A172 (cell line): ENCODE results near the gene CTNS. TPM values are rescaled to one million over a fixed set of nuclear protein-coding genes. Genes with fewer than 3 reads are reported as not detected.
"Not testable (repeated sequence)": the region's sequence is repeated elsewhere in the genome, so short reads cannot be mapped to it uniquely, and the experiment has no call there.

ENCODE experiments used
- DNase-seq: peaks from one replicate; pipeline ENCODE4 v3.0.0-alpha.2; 2015; ENCODE audit warnings: low spot score
- total RNA-seq: library from RNA; depleted of rRNA; stranded (reverse); fragments of >200 nt; shearing (Covaris generic); gene quantifications from 2 replicates; pipeline ENCODE4 v1.2.3, GENCODE V29; 2014

Gene CTNS
- total RNA-seq, 1 experiment from 2014 or later, result 37.8 TPM

DNA sequence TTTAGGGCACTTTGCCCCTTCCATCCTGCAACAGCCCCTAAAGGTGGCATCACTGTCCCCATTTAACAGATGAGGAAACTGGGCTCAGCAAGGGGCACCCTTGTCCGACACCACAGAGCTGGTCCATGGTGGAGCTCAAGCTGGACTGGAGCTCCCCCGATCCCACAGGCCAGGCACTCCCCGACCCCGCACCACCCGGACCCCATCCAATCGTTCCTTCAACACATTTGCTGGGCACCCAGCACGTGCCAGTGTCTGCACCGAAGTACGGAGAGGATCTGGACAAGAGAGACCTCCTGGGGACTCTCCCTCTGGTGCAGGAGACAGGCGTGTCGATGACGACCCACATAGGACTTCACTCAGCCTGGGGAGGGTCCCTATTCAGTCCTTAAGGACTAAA, 45.5 kb downstream of the CTNS start:
- no peak for DNase-seq

DNA sequence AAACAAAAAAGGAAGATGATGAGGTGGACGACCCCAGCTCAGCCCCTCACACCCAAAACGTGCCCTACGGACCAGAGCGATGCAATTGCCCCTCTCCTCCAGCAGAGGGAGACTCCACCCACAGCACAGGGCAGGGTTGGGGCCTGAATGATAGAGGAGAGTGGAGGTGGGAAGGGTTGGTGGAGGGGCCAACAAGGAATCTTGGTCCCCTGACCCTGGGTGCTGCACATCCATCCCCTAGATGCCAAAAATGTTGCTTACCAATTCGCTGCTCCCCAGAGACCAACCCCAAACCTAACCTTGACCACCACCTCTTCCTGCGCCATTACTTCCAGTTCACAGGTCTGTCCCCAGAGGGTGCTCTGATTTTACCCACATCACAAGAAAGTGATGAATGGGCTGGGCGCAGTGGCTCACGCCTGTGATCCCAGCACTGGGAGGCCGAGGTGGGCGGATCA, 46.5 kb downstream of the CTNS start:
- DNase-seq, result peak; percentile 37

DNA sequence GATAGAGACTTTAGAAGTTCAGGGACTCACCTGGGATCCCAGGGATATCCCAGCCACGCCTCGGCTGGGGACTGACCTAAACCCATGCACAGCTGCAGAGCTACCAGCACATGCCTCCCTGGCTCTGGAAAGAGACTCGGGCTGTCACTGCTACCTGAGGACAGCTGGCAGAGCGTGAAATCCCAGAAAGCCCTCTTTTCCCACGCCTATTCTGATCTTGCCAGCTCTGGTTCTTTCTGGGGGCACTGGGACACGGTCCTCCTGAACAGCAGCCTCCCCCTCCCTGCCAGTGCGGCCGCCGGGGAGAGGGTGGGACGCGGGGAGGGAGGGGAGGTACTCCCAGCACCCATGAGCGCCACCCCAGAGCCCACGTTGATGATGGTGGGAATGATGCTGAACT, 48.6 kb downstream of the CTNS start:
- DNase-seq, result no peak

DNA sequence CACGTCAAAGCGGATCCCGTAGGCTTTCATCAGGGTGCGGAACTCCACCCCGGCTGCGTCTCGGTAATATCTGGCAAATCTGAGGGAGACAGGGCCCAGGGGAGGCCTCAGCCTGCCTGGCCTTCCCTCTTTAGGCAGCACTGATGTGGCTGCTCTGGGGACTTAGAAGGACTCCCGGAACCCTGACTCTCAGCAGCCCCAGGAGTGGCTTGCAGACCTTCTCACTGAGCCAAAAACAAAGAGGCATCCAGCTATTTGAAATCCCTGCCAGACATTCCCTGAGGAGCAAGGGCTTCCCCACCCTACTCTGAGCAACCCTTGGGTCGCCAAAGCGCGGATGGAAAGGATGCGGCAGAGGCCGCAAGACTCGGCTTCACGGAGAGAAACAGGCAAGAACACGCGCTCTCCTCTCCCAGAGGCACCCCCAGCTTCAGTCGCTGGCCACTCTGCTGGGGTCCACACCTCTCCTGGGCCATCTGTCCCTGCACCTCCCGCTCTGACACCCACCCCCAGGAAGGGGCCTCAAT, 51.5 kb downstream of the CTNS start:
- no peak for DNase-seq

DNA sequence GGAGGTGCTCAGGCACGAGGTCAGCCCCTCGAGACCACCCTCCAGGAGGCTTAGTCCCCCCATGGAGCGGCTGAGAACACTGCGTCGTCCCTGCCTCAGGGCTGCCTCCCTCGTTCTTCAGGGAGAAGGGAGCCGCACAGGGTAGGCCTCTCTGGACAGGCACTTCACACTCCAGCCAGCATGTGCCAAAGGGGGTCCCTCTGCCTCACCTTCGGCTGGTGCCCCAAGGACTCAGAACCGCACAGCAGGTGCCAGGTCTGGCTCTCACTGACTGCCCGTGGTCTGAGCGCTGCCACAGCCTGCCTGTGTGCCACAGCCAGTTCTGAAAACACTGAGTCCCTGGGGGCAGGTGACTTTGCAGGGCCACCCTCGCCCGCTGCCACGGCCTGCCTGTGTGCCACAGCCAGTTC, 52.3 kb downstream of the CTNS start:
- DNase-seq, result no peak

DNA sequence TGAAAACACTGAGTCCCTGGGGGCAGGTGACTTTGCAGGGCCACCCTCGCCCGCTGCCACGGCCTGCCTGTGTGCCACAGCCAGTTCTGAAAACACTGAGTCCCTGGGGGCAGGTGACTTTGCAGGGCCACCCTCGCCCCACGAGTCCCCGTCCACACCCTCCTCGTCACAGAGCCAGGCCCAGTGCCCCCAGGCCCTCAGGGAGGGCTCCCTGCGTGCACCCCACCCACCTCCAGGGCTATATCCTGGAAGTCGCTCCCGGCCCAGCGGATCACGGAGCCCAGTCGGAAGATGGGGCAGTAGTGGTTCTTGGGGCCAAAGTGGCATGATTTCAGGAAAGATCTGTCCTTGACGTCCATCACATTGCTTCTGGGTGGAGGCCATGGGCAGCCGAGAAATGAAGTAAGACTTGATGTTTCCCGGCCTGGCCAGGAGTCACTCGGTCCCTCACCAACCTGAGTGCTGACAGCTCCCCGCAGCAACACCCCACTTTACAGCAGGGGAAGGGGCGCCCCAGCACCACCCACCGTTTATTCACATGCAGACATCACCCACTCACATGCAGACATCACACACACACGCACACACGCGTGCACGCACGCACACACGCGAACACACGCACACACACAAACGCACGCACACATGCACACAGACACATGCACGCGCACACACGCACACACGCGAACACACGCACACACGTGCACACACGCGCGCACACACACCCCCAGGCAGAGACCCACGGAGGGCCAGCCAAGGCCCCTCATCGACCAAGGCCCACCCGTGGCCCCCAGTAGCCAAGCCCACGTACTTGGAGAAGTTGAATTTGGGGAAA, 52.9 kb downstream of the CTNS start:
- DNase-seq, result no peak

DNA sequence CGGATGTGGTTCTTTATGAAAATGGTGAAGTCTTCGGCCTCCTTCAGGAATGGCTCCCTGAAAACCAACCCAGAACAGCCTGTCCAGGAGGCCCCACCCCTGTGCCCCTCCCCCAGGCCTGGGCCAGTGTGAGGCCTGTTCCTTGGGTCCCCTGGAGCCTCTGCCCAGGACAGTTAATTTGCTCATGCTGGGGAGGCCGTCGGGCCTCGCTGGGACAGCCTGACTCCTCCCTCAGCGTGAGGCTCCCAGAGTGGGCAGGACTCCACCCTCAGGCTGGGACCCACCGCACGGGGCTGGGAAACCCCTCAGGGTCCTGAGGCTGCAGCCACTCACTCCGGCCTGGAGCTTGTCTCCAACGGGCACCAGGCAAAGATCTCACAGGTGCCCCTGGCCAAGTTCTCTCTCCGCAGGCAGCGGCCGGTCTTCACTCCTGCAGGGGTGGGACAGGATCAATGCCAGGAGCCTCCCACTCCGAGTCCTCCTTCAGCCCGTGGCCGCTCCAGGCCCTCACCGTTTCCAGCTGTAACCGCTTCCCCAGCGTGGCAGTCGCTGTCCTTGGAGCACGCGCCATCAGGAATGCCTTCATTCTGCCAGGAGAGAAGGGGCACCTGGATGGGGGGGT, 53.6 kb downstream of the CTNS start:
- no peak for DNase-seq

DNA sequence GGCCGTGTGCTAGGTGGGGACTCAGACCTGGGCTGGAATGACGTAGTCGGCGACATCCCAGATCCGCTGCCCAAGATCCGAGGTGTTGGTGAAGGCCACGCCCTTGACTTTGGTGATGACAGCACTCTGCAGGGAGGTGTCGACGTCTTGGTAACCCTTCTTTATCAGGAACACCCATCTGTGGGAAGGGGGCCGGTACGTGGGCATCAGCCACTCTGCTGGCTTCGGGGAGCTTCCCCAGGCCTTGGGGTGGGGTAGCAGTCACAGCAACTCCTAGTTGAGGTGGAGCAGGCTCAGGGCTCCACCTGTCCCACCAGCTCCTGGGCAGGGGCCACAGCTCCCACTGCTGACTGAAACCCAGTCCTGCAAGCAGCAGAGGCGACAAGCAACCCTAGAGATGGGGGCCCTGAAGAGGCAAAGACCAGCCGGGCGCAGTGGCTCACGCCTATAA, 55.1 kb downstream of the CTNS start:
- no peak for DNase-seq

DNA sequence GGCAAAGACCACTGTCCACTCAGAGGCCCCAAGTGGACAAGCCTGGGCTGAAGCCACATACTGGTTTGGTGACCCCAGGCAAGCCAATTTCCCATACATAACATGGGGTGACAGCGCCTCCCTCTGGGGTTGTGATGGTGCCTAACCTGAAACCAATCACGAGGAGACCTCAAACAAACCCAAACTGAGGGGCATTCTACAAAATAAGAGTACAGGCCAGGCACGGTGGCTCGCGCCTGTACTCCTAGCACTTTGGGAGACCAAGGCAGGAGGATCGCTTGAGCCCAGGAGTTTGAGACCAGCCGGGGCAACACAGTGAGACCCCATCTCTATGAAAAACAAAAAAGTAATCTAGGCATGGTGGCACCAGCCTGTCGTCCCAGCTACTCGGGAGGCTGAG, 55.8 kb downstream of the CTNS start:
- DNase-seq, result no peak

DNA sequence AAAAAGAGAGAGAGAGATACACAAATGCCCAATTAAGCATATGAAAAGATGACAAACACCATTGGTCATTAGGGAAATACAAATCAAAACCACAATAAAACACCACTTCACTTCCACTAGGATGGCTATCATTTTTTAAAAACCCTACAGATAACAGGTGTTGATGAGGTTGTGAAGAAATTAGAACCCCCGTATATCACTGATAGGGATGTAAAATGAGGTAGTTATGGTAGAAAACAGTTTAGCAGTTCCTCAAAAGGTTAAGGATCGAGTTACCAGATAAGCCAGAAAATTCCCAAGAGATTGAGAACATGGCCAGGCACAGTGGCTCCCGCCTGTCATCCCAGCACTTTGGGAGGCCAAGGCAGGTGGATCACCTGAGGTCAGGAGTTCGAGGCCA, 56.6 kb downstream of the CTNS start:
- DNase-seq, result no peak

DNA sequence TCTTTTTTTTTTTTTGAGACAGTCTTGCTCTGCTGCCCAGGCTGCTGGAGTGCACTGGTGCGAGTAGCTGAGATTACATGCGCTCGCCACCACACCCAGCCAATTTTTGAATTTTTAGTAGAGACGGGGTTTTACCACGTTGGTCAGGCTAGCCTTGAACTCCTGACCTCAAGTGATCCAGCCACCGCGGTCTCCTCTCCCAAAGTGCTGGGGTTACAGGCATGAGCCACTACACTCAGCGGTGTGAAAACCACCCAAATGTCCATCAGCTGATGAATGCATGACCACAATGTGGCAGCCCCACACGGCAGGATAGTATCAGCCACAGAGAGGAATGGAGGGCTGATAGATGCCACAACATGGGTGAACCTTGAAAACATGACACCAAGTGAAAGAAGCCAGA, 57.3 kb downstream of the CTNS start:
- peak; percentile 28 for DNase-seq

DNA sequence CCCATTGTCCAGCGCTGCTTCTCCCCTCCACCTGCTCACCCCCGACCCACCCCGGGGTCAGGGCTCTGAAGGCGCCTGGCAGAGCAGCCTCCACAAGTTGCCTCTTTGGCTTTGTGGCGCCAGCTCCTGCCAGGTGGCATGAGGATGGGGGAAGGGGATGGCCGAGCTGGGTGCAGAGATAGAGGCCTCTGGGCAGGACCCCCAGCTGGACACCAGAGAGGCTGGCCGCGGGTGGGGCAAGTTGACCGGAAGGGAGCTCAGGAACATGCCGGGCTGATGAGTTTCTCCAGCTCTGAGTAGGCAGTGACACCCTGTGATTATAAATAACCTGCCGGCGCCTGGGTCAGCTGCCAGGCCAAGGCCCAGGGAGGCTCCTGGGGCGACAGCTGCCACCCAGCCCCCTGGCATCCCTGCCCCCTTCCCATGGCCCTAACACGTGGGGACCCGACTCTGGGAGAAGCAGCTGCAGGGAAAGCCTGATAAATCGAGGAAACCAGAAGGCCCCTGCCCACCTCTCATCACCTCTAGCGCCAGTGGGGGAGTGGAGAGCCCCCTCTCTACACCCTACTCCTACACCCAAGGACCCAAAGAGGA, 58.7 kb downstream of the CTNS start:
- peak; percentile 75 for DNase-seq

DNA sequence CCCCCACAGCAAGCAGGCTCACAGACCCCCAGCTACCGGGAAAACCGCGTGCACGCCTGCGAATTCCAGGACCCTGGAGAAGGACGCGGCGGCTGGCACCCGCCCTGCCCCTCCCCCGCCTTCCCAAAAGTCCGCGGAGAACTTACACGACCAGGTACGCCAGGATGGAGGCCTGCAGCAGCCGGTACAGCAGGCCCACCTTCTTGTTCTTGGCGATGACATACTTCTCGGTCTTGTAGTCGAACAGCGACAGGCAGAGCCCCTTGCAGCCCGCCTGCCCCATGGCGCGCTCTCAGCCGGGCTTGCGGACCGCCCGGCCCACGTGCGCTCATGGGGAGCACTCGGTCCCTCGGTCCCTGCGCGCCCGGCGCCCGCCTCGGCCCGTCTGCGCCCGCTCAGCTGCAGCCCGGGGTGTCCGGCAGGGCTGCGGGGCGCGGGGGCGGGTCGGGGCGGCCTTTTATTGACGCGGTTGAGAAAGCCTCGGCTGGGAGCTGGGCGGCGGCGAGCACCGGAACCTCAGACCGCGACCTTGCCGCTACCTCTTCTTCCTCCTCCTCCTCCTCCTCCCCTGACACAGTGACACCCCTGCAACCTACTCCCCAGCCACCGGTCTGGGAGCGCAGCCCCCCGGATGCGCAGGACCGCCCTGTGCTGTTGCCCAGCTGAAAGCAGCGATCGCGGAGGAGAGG, 59.3 kb downstream of the CTNS start, which contains the start of gene P2RX5:
Gene P2RX5, minus strand, starts transcription at position 433 of the 689 bp plus-strand sequence. Its CDS starts 150 bp downstream, at position 283.
- DNase-seq, result no peak

DNA sequence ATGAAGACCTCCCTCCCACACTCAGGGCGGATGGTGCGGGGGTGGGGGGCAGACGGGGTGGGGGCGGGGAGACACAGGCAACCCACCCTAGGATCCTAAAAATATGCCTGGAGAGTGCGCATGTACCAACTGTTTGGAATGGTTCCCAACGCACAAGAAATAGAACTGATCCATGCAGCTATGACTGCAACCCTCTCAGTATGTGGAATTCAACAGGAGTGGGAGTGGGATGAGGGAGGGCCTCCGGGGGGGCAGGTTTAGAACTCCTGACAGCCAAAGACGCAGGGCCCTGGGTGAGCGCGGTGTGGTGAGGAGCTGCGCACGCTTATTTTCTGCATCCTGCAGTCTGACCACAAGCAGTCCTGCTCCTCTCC, 60.5 kb downstream of the CTNS start:
- no peak for DNase-seq

DNA sequence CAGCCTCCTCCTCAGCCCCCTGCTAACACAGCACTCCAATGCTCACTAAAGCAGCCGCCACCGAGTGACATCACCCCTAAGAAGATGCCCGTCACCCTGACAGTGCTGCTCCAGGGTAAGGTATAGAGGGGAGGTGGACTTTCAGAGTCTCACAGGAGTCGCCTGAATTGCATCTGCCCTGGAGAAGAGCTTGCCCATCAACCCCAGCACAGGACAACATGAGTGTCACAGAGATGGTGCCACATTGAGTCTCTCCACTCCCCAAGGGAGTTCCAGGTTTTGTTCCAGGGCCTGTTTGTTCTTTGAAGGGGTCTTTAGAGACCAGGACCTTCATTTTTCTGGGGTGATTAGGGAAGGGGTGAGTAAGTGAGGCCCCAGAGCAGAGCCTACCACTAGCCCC, 61.6 kb downstream of the CTNS start:
- DNase-seq, result no peak

DNA sequence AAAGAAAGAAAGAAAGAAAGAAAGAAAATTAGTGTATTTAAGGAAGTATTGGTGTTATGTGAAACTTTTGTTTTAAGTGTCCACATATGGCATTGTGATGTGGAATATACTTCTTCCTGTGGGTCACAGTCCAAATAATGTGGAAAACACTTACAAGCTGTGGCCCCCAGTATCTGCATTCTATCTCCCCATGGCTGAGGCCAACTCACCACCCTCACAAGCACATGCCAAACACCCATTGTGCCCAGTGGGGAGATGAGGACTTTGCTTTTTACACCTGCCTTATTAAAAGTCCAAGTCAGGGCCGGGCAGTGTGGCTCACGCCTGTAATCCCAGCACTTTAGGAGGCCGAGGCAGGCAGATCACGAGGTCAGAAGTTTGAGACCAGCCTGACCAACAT, 63.4 kb downstream of the CTNS start:
- DNase-seq, result no peak

DNA sequence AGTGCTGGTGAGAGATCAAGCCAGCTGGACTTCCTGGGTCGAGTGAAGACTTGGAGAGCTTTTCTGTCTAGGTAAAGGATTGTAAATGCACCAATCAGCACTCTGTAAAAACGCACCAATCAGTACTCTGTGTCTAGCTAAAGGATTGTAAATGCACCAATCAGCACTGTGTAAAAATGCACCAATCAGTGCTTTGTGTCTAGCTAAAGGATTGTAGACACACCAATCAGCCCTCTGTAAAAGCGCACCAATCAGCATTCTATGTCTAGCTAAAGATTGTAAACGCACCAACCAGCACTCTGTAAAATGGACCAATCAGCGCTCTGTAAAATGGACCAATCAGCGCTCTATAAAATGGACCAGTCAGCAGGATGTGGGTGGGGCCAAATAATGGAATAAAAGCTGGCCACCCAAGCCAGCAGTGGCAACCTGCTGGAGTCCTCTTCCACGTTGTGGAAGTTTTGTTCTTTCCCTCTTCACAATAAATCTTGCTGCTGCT, 65.5 kb downstream of the CTNS start:
- DNase-seq, result not testable (repeated sequence)

DNA sequence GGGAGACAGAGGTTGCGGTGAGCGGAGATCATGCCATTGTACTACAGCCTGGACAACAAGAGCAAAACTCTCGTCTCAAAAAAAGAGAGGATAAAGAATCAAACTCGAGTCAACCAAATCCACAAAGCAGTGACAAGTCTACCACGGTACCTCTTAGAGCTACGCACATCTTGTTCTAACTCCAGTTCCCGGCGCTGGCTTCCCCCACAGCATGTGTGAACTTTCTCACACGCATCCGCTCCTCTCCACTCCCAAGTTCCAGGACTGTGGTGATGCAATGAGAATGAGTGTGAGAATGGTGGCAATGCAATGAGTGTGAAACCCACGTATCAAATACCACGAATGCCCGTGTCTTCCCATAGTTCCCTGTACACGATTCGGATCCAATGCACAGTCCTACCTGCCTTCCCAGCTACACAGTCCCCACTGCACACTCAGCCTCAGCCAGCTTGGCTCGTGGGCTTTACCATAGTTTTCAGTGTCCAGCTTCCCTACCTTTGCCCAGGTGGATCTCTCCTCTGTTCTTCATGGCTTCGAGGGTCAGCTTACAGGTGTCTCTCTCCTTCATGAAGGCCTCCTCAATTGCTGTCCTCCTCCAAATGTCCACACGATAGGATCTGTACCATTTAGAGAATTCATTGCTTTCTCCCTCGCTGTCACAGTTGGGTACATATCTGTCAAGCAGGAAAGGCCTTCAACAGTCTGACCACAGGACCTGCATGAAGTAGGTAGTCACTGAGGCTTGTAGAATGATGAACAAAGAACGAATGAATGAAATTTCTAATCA, 68.6 kb downstream of the CTNS start:
- DNase-seq, result no peak

DNA sequence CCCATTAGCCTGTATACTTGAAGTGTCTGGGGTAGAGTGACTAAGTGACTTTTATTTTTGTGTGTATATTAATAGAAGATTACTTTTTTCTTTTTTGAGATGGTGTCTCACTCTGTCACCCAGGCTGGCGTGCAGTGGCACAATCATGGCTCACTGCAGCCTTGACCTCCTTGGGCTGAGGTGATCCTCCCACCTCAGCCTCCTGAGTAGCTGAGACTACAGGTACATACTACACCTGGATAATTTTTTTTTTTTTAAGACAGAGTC, 69.1 kb downstream of the CTNS start:
- DNase-seq, result not testable (repeated sequence)

DNA sequence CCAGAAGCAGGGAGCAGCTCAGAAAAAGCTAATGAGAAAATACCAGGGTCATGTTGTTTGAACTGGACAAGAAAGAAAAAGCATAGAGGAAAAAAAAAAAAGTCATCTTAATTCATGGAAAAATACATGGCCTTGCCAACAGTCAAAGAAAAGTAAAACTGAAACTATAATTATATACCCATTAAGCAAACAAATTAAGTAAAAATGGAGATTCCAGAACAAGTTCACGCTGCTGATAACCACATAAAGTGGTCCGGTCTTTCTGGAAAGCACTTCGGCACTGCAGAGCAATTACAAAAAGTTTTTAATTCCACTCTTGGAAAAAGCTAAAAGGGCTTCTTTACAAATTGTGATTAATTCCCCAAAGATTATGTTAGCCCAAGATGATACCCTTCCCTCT, 71.8 kb downstream of the CTNS start:
- DNase-seq, result no peak

DNA sequence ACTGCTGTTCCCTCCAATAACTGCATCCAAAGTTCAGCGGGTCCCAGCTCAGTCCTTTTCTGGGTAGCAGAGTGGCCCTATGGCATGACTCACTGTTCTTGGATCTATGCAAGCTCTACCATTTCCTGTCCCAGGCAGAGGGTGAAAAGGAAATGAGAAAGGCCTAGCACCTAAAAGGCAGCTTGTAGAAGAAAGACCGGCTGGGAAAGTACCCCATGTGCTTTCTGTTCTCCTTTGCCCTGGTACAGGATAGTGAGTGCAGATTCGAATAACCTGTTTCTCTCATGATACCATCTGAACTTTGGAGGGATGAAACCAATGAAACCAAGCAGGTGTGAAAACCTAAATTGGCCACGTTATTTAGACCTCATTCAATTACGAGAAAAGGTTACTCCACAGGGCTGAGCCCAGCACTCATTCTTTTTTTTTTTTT, 74.4 kb downstream of the CTNS start:
- DNase-seq, result peak; percentile 83
